GM19043 (cell line): ENCODE data around the gene GAB3.
"Not testable (repeated sequence)": the region's sequence is repeated elsewhere in the genome, so short reads cannot be mapped to it uniquely, and the experiment has no call there.

ENCODE experiments used
- ATAC-seq: cut with Tn5 transposase; IDR thresholded peaks from one replicate; pipeline ENCODE4 v1.9.1; 2021; ENCODE audit warnings: low read depth; ENCODE audit not compliant: unreplicated experiment

The GAB3 gene

GRCh38 chrX:154660541-154660940 lies 90.3 kb downstream of the GAB3 start:
- ATAC-seq: no peak

GRCh38 chrX:154658957-154659356 lies 91.9 kb downstream of the GAB3 start:
- no peak for ATAC-seq

- no peak for ATAC-seq
Observed at GRCh38 chrX:154658187-154658586, 92.7 kb downstream of the GAB3 start.

GRCh38 chrX:154657226-154657805 lies 93.6 kb downstream of the GAB3 start:
- ATAC-seq: no peak

- ATAC-seq: no peak
Observed at GRCh38 chrX:154655786-154656185, 95.1 kb downstream of the GAB3 start.

GRCh38 chrX:154655346-154655745 lies 95.5 kb downstream of the GAB3 start:
- ATAC-seq: no peak

GRCh38 chrX:154654925-154655324 lies 96.0 kb downstream of the GAB3 start:
- ATAC-seq: no peak

GRCh38 chrX:154654372-154654771 lies 96.5 kb downstream of the GAB3 start:
- no peak for ATAC-seq

GRCh38 chrX:154653413-154653812 lies 97.5 kb downstream of the GAB3 start, which contains the start of gene CTAG2:
Gene CTAG2 (minus strand): TSS chrX:154653579. CDS start chrX:154653515, 64 bp downstream.
- not testable (repeated sequence) for ATAC-seq

GRCh38 chrX:154653048-154653401 lies 97.9 kb downstream of the GAB3 start:
- ATAC-seq: no peak

GRCh38 chrX:154652311-154653047 lies 98.4 kb downstream of the GAB3 start:
- no peak for ATAC-seq

- ATAC-seq: no peak
Observed at GRCh38 chrX:154650221-154650510, 100.7 kb downstream of the GAB3 start.

- no peak for ATAC-seq
Observed at GRCh38 chrX:154649503-154650220, 101.2 kb downstream of the GAB3 start.

- no peak for ATAC-seq
Observed at GRCh38 chrX:154648931-154649330, 101.9 kb downstream of the GAB3 start.

GRCh38 chrX:154645745-154646378 lies 105.0 kb downstream of the GAB3 start:
- ATAC-seq: not testable (repeated sequence)

- ATAC-seq: not testable (repeated sequence)
Observed at GRCh38 chrX:154643708-154644107, 107.2 kb downstream of the GAB3 start.

GRCh38 chrX:154641740-154642139 lies 109.1 kb downstream of the GAB3 start:
- ATAC-seq: not testable (repeated sequence)

- not testable (repeated sequence) for ATAC-seq
Observed at GRCh38 chrX:154633661-154634060, 117.2 kb downstream of the GAB3 start.

- not testable (repeated sequence) for ATAC-seq
Observed at GRCh38 chrX:154630949-154631348, 119.9 kb downstream of the GAB3 start.

- ATAC-seq: not testable (repeated sequence)
Observed at GRCh38 chrX:154628960-154629359, 121.9 kb downstream of the GAB3 start.
